HG03439 (cell line): ENCODE data around the gene MTARC1.

ENCODE experiments used
- ATAC-seq: cut with Tn5 transposase; IDR thresholded peaks from one replicate; pipeline ENCODE4 v1.9.1; 2021; ENCODE audit warnings: mild to moderate bottlenecking, moderate library complexity; ENCODE audit not compliant: unreplicated experiment

The MTARC1 gene

DNA sequence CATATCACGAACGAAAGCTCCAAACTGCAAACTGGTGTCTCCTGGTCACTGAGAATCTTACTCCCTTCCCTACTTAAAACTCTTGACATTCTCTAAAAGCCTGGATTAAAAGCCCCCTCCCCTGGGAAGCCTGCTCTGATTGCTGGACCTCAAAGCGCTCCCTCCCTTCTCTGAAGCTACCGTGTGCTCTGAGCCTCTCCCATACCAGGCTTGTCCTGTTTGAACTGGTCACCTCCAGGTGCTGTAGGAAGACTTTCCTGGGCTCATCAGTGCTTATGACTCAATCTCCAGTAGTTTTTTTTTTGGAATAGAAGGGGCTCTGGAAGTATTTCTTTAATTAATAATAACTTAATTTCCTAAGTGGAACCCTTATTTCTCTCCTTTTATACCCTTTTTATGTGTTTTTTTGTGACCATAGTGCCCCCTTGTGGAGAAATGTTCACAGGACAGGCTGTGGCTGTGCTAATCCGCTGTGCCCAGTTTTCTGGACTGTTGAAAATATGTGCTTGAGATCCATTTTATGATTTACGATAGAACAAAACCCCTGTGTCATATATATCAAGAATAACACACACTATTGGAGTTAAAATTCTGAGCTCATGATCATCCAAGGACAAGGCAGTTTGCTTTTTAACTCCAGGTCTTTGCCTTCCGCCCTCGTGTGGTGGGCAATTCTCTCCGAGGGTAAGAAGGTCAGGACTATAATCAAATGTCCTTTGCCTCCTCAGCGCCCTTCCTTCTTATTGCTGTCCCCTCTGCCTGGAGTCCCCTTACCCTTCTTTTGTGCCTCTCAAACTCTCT is 16.9 kb downstream of the MTARC1 start:
- ATAC-seq = peak; percentile 56

DNA sequence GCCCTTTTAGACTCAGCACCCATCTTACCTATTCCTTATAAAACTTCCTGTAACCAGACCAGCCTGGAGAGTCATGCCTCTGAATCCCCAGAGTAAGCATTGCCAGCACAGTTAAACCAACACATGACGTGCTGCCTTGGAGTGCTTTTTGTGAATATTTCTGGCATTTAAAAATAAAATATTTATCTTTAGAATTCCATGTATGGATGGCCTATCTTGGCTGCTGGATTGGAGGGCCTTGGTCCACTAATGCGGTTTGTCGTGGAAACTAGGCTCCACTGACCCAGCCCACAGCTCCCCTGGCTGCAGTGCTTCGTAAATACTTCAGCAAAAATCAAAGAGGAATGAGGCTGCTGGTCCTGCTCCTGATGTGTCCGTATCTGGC is 17.5 kb downstream of the MTARC1 start:
- no peak for ATAC-seq

- ATAC-seq = no peak
Measured at GRCh38 chr1:220806408-220806807, 19.7 kb downstream of the MTARC1 start.

DNA sequence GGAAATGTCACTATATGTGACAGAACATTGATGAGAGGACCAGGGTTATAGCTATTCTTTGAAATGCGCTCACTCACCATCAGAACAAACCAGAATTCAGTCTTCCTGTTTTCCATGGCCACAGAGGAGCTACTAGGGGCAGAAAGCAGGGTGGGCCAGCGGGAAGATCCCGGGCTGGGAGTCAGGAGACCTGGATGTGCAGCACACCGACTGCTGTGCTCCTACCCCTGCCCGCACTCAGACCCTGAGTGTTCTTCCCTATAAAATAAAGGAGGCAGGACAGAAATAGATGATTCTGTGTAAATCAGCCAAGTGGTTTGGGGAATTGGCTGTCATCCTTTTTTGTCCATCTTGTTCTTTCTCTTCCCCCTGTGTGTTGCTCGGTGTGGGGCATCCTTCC is 21.0 kb downstream of the MTARC1 start:
- ATAC-seq = no peak

DNA sequence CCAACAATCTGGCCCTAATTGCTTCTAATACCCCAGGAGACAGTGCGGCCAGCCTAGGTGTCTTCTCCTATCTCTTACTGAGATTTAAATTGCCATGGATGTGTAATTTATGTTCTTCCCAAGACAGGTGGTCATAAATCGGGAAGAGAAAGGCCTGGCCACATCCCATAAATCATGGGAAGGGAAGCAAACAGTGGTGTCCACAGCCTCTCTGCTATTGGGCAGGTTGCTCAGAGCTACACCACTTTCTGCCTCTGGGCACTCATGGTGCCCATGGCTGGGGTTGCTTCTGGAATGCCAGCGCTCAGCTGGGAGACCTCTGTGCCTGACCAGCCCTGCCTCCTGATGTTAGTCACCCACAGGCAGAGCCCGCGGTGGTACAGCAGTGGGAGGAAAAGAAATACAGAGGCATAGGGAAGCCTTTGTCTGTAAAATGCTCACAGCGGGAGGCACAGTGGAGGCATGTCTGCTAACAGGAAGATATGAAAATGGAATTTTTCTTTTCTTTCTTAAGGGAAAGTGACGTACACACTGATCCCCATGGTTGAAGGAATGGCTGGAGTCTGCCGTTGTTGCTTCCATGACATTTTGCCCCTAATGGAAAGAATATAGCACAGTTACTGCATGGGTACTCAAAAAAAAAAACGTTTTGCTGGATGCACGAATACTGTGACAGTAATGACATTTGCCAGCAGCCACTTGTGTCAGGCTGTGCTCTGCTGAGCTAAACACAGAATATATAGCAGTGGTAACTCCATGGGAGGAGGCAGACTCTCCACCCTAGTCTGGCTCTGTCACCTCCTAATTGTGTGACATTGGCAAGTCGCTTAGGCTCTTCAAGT is 21.9 kb downstream of the MTARC1 start:
- ATAC-seq = no peak

DNA sequence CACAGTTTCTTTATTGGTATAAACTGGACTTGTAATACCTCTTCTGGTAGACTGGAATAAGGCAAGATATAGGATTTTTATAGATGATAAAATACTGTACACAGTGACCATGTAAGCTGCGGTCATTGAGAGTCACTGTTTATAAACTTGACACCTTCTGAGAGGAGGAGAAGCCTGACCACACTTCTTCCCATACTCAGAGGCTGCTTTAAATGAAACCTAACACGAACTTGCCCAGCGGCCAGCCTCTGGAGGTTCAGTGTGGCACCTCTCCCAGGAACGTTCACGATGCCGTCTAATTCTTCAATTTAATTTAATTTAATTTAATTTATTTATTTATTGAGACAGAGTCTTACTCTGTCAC is 22.5 kb downstream of the MTARC1 start:
- no peak for ATAC-seq

GRCh38 chr1:220809704-220810103 is 23.0 kb downstream of the MTARC1 start:
- no peak for ATAC-seq

DNA sequence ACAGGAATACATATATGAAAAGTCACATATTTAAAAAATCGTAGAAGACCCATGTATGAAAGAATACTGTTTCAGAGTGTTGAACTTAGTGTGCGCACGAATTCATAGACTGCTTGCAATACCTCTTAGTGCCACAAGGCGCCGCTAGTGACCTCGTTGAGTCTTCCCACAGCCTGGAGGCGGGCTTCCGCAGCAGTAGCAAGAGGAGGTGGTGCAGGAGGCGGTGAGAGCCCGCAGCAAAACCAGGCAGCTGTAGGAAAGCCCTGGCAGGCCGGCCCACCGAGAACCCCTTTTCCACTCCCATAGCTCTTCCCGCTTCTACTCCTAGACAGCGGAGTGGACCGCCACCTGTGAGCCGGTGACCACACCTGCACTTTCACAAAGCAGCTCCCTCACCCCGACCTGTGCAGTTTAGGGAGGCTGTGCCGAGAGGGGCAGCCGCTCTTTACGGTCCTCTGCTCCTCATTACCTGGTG is 23.5 kb downstream of the MTARC1 start:
- ATAC-seq = peak; percentile 92

DNA sequence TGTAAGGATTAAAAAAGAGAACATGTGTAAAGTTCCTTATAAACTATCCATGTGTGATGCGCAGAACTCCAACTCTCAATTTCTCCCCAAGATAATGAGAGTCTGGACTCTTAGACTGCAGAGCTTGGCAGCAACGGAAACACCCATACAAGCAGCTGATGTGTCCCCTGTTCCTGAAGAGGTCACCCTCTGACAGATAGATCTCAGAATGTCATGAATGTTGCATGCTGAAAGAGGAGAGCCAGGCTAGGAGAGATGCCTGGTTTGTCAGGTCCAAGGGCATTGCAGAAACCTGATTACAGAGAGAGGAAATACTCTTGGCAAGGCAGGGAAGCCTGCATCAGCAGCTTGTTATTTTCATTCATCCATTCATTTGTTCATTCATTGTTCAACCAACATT is 24.2 kb downstream of the MTARC1 start:
- no peak for ATAC-seq

DNA sequence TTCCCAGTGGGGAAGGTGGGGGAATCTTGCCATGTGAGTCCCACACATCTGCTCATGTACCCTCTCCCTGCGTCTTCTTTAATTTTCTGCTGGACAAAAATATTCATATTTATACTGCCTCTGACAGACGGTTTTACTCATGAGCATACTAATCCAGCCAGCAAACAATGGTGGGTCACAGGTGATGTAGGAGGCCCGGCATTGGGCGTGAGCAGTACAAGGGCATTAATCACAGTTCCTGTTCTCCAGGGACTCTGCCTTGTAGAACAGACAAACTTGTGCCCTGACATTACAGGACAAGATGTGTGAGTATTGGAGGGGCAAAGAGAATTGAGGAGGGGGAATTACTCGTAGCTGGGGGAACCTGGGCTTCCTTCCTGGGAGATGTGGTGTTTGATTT is 25.0 kb downstream of the MTARC1 start:
- no peak for ATAC-seq

DNA sequence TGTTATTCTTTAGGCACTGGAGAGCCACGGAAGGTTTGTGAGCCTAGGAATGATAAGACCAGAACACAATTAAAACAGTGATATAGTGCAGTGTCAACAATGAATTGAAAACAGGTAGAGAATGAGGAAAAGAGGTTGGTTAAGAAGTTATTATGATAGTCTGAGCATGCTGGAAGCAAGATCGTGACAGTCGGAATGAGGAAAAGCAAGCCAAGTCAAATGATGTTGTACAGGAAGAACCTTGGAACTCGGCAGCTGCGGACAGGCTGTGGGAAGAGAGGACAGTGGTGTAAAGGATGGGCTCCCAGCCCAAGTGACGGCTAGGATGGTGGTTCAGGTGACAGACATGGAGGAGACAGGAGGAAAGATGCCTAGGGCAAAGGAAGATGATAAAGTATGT is 25.6 kb downstream of the MTARC1 start:
- ATAC-seq = no peak

DNA sequence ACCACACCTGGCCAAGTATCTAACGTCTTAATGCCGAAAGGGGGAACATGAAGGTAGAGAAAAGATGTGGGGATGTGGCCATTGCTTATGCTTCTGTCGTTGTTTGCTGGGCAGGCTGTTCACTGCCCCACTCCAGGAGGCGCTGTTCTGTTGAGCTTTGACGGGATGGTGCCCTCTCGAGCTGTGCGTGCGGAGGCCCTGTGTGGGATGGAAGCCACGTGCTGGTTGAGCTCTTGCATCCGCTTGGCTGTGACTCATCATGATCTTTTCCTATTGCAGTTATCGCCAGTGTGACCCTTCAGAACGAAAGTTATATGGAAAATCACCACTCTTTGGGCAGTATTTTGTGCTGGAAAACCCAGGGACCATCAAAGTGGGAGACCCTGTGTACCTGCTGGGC is 26.3 kb downstream of the MTARC1 start:
- ATAC-seq = no peak

DNA sequence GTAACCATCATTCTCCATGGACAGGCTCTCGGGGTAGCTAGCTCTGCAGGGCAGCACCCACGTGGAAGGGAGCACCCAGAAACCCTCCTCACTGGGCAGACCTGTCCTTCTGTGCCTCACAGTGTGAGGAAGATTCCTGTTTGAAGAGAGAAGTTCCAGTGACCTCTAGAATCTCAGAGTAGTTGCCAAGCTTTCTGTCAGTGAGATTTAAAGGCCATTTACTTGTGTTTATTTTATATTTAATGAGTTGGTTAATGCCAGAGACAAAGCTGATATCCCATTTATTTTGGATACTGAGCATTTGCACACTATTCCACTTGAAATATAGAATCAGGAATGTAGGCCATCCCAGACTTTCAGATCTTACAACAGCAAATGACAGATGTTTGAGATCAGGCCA is 28.7 kb downstream of the MTARC1 start:
- ATAC-seq = no peak

DNA sequence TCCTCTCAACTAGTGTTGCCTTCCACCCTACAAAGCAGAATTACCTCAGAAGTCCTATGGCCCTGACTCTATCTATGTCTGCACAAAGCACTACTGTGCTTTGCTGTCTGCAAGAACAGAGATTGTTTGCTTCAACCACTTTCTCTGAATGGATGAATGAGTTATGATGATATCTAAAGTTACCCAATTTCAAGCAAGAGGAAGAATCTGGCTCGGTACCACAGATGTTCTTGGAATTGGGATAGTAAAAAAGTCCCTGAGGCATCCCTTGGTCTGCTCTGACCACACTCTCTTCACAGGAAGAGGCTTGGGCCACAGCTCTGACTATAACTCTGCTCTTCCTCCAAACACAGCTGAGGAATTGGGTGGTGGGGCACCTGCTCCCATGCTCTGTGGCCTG is 31.2 kb downstream of the MTARC1 start:
- no peak for ATAC-seq

DNA sequence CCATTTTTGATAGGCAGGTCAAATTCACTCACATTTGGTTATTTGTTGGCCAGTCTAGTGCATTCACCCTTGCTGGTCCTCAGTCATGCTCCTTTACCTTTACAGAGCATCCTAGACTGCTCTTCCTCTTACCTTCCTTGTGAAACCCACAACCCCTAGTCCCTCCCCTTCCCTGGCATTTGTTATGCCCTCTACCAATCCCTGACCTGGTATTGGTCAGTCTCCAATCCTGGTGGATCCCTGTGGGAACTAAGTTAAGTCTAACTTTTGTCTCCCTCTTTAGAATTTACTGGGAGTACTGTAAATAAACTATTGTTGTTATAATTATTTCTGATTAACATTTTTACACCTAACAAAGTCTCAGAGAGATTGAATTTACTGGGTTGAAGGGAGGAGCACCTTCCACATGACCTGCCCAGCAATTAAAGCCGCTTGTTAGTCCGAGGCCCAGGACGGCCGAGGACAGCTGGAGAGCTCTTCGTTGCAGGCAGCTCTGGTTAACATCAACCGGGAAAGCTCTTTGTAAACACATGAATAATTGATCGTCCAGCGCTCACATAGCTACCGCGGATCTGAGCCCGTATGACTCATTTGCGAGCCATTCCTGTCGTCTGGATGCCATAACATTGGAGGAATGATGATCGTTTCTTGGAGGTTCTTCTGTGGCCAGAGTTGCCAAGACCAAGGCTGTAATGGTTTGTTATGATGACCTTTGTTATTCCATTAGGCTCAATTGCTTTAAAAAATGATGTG is 31.9 kb downstream of the MTARC1 start:
- no peak for ATAC-seq

- ATAC-seq = no peak
Measured at GRCh38 chr1:220819467-220820026, 32.8 kb downstream of the MTARC1 start.

GRCh38 chr1:220824031-220824989 is 37.6 kb downstream of the MTARC1 start:
- no peak for ATAC-seq

DNA sequence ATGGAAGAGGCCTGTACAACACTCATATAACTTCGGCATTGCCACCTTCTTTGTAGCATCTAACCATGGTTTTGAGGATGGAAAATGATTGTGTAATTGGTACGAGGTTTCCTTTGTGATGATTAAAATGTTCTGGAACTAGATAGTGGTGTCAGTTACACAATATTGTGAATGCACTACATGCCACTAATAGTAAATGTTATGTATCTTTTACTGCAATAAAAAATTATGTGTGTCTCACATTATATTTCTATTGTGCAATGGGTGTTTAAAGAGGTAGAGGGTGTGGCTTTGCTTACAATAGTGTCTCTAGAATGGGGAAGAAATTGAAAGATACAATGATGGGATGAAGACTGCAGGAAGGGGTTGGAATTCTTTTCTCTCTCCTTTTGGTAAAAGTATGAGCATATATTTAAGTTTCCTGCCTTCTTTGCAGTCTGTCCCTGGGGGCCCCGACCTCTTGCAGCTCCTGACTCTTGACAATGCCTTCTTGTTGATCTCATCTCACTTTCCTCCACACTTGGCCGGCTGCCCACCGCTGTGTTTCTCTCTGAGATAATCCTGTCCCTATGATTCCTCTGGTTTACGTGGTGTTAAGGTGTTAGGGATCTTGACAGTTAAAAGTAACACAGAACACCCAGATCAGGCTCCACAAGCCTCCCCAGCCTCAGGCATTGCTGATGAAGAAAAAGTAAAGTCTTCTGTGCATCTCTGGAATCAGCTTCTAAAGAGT is 39.3 kb downstream of the MTARC1 start:
- no peak for ATAC-seq

DNA sequence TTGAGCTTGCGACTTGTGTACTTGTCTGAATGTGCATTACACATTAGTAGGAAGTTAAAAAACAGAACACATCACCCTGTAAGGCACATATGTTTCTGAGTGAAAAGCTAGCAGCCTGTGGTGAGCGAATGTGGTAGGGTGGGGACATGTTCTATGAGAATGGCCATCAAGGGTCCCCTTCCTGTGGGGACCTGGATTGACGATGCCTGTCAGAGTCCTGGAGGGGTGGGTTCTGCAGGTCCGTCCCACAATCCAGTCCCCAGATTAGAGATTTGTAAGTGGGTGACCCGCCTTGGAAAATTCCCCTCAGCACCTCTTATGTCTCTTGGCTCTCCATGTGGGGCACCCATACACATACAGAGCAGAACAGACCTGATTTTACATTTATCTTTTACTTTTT is 40.0 kb downstream of the MTARC1 start:
- ATAC-seq = no peak
